Measurements from ENCODE around the gene ARRB2.

- no peak for TF ChIP-seq ZNF382 (CRISPR knock-in tag; IDR thresholded peaks at IDR 0.05; ENCODE audit: borderline replicate concordance)
- TF ChIP-seq CHD2 (IDR thresholded peaks at IDR 0.05; ENCODE audit: low read depth, low read length): peak; percentile 55; the same call in 1 of the 2 replicates
- TF ChIP-seq ZBTB8A (CRISPR knock-in tag; IDR thresholded peaks at IDR 0.05; ENCODE audit: borderline replicate concordance, low read depth): no peak
- TF ChIP-seq MAX (IDR thresholded peaks at IDR 0.05): peak; percentile 56
- TF ChIP-seq ZNF263 (CRISPR knock-in tag; IDR thresholded peaks at IDR 0.05): 0 out of 2 replicates have a peak, but pooled peaks have one; percentile 28
- peak; percentile 92 for TF ChIP-seq ATF7 (IDR thresholded peaks at IDR 0.05)
- TF ChIP-seq ATF7 (CRISPR knock-in tag; IDR thresholded peaks at IDR 0.05): peak; percentile 96
Measured at GRCh38 chr17:4759776-4760236, 49.4 kb downstream of the ARRB2 start.

Measured in HepG2 (cell line).